OCI-LY1 (cell line): ENCODE measurements around the gene DNMT1.
"Not testable (repeated sequence)": the region's sequence is repeated elsewhere in the genome, so short reads cannot be mapped to it uniquely, and the experiment has no call there.

Experiments used
- H2AFZ ChIP-seq: fragments of 200-600 bp; sonication (generic), shearing (Covaris generic); 2 replicates; pipeline ENCODE4 v1.6.0; 2014; ENCODE audit warnings: antibody characterized with exemption, mild to moderate bottlenecking, low read length
- H3F3A ChIP-seq: fragments of 200-600 bp; sonication (generic), shearing (Covaris generic); 2 replicates; pipeline ENCODE4 v1.6.0; 2014; ENCODE audit warnings: mild to moderate bottlenecking, antibody characterized with exemption, low read length, moderate library complexity; ENCODE audit not compliant: insufficient read depth
- H3K27ac ChIP-seq: fragments of 200-600 bp; sonication (generic); 2 replicates; pipeline ENCODE4 v1.5.1; 2014; ENCODE audit warnings: low read length, mixed run types, mild to moderate bottlenecking, low read depth; ENCODE audit not compliant: poor library complexity, severe bottlenecking
- H3K27me3 ChIP-seq: fragments of 200-600 bp; sonication (generic); 2 replicates; pipeline ENCODE4 v1.6.0; 2014; ENCODE audit warnings: antibody characterized with exemption, mild to moderate bottlenecking, low read length, moderate library complexity; ENCODE audit not compliant: insufficient read depth
- H3K36me3 ChIP-seq: fragments of 200-600 bp; sonication (generic); 2 replicates; pipeline ENCODE4 v1.6.1; 2014; ENCODE audit warnings: mild to moderate bottlenecking, antibody characterized with exemption, low read length, moderate library complexity, mixed read lengths; ENCODE audit not compliant: insufficient read depth
- H3K4me1 ChIP-seq: fragments of 200-600 bp; sonication (generic); 2 replicates; pipeline ENCODE4 v1.5.1; 2014; ENCODE audit warnings: mild to moderate bottlenecking, low read length, moderate library complexity; ENCODE audit not compliant: insufficient read depth, severe bottlenecking
- H3K4me2 ChIP-seq: fragments of 200-600 bp; sonication (generic), shearing (Covaris generic); 2 replicates; pipeline ENCODE4 v1.6.1; 2014; ENCODE audit warnings: low read length
- H3K4me3 ChIP-seq: fragments of 200-600 bp; sonication (generic); 2 replicates; pipeline ENCODE4 v1.5.1; 2014; ENCODE audit warnings: low read length, low read depth, mild to moderate bottlenecking, mixed read lengths; ENCODE audit not compliant: poor library complexity, severe bottlenecking
- H3K79me2 ChIP-seq: fragments of 200-600 bp; shearing (Covaris generic); 2 replicates; pipeline ENCODE4 v1.6.1; 2016; ENCODE audit warnings: mixed run types, low read length, mixed read lengths; ENCODE audit not compliant: insufficient read depth
- H3K9ac ChIP-seq: fragments of 200-600 bp; sonication (generic), shearing (Covaris generic); 2 replicates; pipeline ENCODE4 v1.6.1; 2014; ENCODE audit warnings: mild to moderate bottlenecking, low read length, mixed read lengths
- H3K9me2 ChIP-seq: fragments of 200-600 bp; sonication (generic), shearing (Covaris generic); 2 replicates; pipeline ENCODE4 v1.6.1; 2014; ENCODE audit warnings: low read depth, mild to moderate bottlenecking, low read length, mixed read lengths
- H3K9me3 ChIP-seq: fragments of 200-600 bp; shearing (Covaris generic); 2 replicates; pipeline ENCODE4 v1.6.1; 2014; ENCODE audit warnings: low read length, mixed read lengths
- H4K20me1 ChIP-seq: fragments of 200-600 bp; sonication (generic), shearing (Covaris generic); 2 replicates; pipeline ENCODE4 v1.6.0; 2016; ENCODE audit warnings: mild to moderate bottlenecking, low read length; ENCODE audit not compliant: insufficient read depth
- CTCF ChIP-seq: fragments of 200-600 bp; sonication (generic), shearing (Covaris generic); IDR thresholded peaks from 2 replicates; pipeline ENCODE4 v1.5.1; 2017; ENCODE audit warnings: mild to moderate bottlenecking, antibody characterized with exemption, low read length, moderate library complexity, mixed read lengths
- EZH2 ChIP-seq: fragments of 200-600 bp; sonication (generic), shearing (Covaris generic); IDR thresholded peaks from 2 replicates; pipeline ENCODE4 v1.8.0; 2017; ENCODE audit warnings: borderline replicate concordance, mixed run types, mild to moderate bottlenecking, antibody characterized with exemption, low read length, moderate library complexity, mixed read lengths

Gene DNMT1

DNA sequence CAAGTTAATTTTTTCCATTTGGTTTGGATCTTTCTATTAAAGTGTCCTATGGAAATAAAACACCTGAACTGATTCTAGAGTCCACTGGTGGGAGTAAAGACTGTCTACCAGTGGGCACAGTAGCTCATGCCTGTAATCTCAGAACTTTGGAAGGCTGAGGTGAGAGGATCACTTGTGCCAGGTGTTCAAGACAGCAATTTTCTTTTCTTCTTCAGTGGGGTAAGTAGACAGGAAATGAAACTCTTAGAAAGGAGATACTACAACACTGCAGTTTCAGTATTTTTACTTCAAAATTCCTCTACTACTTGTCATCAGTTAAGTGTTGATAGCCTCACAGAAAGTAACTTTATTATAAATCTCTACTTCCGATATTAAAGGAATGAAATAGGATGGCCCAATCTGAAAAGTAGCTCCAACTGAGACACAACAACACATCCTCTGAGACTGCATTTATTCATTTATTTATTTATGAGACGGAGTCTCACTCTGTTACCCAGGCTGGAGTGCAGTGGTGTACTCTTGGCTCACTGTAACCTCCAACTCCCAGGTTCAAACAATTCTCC, 26.3 kb downstream of the DNMT1 start:
- Histone ChIP-seq H4K20me1 (no peaks in the 10 kb centered on the region), H3K9ac (no peak overlapping the region), H3K27ac (no peak overlapping the region), H2AFZ (no peak overlapping the region), H3K9me3 (no peaks in the 10 kb centered on the region), H3K4me2 (no peak overlapping the region), H3K9me2 (no peaks in the 10 kb centered on the region), H3K4me1 (no peaks in the 10 kb centered on the region), H3K27me3 (no peaks in the 10 kb centered on the region), H3F3A (no peaks in the 10 kb centered on the region), H3K79me2 (no peaks in the 10 kb centered on the region), H3K36me3 (peaks cover 93% of the 10 kb centered on the region), H3K4me3 (no peak overlapping the region)
- no peak for TF ChIP-seq EZH2
- no peak for TF ChIP-seq CTCF

DNA sequence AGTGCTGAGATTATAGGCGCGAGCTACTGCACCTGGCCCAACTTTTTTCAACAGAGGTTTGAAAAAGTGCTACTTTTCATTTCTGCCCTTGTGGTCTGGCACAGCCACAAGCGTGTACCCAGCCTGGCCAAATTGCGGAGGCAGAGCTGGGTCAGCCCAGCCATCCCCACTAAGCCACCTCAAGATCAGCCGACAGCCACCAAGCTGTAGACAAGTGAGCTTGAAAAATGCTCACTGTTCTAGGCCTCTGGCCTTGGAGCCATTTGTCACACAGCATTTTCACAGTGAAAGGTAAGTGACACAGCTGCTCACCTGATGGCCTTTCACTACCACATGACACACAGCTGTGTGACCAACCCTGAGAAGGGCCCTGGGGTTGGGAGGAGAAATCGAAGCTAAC, 27.3 kb downstream of the DNMT1 start:
- no peak overlapping the region for H3K9ac ChIP-seq
- H3K79me2 ChIP-seq, result no peaks in the 10 kb centered on the region
- H3K4me3 ChIP-seq, result no peak overlapping the region
- no peaks in the 10 kb centered on the region for H3K9me2 ChIP-seq
- no peaks in the 10 kb centered on the region for H3F3A ChIP-seq
- no peaks in the 10 kb centered on the region for H3K4me1 ChIP-seq
- H4K20me1 ChIP-seq, result no peaks in the 10 kb centered on the region
- H2AFZ ChIP-seq, result no peak overlapping the region
- no peaks in the 10 kb centered on the region for H3K27me3 ChIP-seq
- no peaks in the 10 kb centered on the region for H3K9me3 ChIP-seq
- peaks cover 93% of the 10 kb centered on the region for H3K36me3 ChIP-seq
- H3K27ac ChIP-seq, result no peak overlapping the region
- TF ChIP-seq CTCF (no peak), EZH2 (no peak)
- H3K4me2 ChIP-seq, result no peak overlapping the region

DNA sequence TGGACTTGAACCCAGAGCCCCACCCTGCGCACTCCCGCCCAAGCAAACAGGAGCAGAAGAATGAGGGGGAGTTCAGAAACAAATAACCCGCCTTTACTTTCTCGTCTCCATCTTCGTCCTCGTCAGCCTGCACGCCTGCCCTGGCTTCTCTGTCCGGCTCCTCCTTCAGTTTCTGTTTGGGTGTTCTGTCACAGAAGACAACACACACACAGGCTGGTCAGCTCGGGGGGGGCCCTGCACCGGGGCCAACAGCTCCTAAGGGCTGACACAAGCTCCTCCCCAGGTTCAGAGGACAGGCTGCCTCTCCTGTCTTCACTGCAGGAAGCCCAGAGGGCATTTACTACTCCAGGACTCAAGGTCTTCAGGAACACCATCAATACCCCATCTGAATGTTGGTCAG, 28.3 kb downstream of the DNMT1 start:
- not testable (repeated sequence) for H3K79me2 ChIP-seq, H3K4me3 ChIP-seq, H3K27ac ChIP-seq, H3K4me2 ChIP-seq, H3K9ac ChIP-seq, H3F3A ChIP-seq, H3K9me3 ChIP-seq, H3K4me1 ChIP-seq, H4K20me1 ChIP-seq, H3K27me3 ChIP-seq, H3K9me2 ChIP-seq, H2AFZ ChIP-seq
- H3K36me3 ChIP-seq, result peaks cover 96% of the 10 kb centered on the region

- H3K9me3 ChIP-seq, result no peaks in the 10 kb centered on the region
- no peak overlapping the region for H3K27ac ChIP-seq
- no peaks in the 10 kb centered on the region for H3F3A ChIP-seq
- no peaks in the 10 kb centered on the region for H3K9me2 ChIP-seq
- H3K27me3 ChIP-seq, result no peaks in the 10 kb centered on the region
- no peak overlapping the region for H3K9ac ChIP-seq
- H3K79me2 ChIP-seq, result no peaks in the 10 kb centered on the region
- no peaks in the 10 kb centered on the region for H4K20me1 ChIP-seq
- no peak overlapping the region for H3K4me3 ChIP-seq
- TF ChIP-seq CTCF (no peak), EZH2 (no peak)
- peaks cover 96% of the 10 kb centered on the region for H3K36me3 ChIP-seq
- H3K4me2 ChIP-seq, result no peak overlapping the region
- H3K4me1 ChIP-seq, result no peaks in the 10 kb centered on the region
- no peak overlapping the region for H2AFZ ChIP-seq
These were observed 28.7 kb downstream of the DNMT1 start for GRCh38 chr19:10166046-10166445.
